NCI-H146 treated with DMSO at 0.1 percent for 48 hours (cell line): ENCODE data around the gene PCDHGA8.
"Not testable (repeated sequence)": the region's sequence is repeated elsewhere in the genome, so short reads cannot be mapped to it uniquely, and the experiment has no call there.

Experiments used
- DNase-seq: peaks from one replicate; lab custom pipeline; 2025; ENCODE audit not compliant: unreplicated experiment; lab: John Stamatoyannopoulos, UW

PCDHGA8 gene

GRCh38 chr5:141430332-141431113, 38.1 kb downstream of the PCDHGA8 start, which contains the start of gene PCDHGA12:
TSS of gene PCDHGA12 (plus strand) at chr5:141430507. CDS start at chr5:141430760, 253 bp downstream.
- no peak for DNase-seq

- DNase-seq: no peak
These were observed 38.9 kb downstream of the PCDHGA8 start for GRCh38 chr5:141431286-141431685.

DNA sequence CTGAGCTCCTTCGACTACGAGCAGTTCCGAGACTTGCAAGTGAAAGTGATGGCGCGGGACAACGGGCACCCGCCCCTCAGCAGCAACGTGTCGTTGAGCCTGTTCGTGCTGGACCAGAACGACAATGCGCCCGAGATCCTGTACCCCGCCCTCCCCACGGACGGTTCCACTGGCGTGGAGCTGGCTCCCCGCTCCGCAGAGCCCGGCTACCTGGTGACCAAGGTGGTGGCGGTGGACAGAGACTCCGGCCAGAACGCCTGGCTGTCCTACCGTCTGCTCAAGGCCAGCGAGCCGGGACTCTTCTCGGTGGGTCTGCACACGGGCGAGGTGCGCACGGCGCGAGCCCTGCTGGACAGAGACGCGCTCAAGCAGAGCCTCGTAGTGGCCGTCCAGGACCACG, 39.9 kb downstream of the PCDHGA8 start:
- DNase-seq: not testable (repeated sequence)

GRCh38 chr5:141432726-141433125, 40.3 kb downstream of the PCDHGA8 start:
- DNase-seq: not testable (repeated sequence)

GRCh38 chr5:141434006-141434405, 41.6 kb downstream of the PCDHGA8 start:
- no peak for DNase-seq

DNA sequence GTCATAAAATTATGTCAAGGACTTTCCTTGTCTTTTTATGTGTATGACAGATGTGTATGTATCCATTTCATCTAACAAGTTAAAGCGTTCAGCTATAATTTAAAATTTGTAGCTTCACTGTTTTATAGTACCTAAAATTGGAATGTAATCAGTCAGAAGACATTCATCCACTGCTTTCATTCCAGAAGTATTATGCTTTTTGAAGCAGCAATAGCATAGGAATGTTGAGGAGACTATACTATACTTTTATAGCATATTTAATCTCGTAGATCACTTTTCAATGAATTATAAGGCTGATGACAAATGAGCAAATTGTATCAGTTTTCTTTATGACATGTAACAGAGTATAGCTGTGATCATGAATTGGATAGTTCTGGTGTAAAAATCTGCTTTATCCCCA, 44.8 kb downstream of the PCDHGA8 start:
- DNase-seq: no peak

DNA sequence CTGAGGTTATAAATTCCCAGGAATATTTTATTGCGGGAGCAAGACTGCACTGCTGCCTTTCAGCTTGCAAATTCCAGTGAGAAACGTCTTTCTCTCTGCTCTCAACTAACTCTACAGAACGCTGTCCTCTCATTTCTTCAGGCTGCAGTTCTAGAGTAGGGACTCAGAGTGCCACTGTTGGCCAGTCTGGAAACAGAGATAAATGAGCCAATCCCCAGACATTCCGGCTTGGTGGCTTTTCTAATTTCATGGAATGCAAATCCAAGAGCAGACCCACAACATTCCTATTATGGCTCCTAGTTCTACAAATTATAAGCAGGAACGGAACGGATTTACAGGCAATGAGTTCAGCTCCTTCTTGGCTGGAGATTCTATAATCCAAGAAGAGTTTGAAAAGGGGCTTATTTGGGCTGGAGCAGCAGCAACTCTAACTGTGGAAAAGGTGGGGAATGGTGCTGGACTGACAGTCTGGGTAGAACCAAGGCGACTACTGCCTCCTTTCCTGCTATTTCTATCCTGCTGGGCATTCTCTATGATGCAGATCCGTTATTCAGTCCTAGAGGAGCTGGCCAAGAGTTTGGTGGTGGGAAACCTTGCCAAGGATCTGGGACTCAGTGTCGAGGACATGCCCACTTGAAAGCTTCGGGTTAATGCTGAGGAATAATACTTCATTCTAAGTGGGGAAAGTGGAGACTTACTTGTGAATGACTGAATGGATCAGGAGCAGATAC, 47.1 kb downstream of the PCDHGA8 start:
- DNase-seq: no peak

GRCh38 chr5:141440341-141440740, 47.9 kb downstream of the PCDHGA8 start:
- DNase-seq: no peak

DNA sequence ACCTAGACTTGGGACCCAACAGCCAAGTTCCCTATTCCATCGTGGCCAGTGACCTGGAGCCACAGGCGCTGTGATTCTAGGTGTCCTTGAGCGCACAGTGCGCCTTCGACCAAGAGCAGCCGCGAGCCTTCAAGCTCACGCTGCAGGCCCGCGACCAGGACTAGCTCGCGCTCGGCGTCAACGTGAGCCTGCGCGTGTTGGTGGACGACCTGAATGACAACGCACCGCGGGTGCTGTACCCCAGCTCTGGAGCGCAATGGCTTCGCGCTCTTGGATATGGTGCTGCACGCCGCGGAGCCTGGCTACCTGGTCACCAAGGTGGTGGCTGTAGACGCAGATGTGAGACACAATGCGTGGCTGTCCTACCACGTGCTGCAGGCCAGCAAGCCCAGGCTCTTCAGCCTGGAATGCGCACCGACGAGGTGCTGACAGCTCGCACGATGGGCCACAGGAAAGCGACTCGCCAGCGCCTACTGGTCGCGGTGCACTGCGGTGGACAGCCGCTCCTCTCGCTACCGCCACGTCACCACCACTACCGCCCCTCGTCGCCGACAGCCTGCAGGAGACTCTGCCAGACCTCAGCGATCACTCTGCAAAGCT, 49.2 kb downstream of the PCDHGA8 start:
- no peak for DNase-seq
